SK-N-SH (cell line): Measurements from ENCODE around the gene UBFD1. TPM values are rescaled to one million over a fixed set of nuclear protein-coding genes. Genes with fewer than 3 reads are reported as not detected.
"Not testable (repeated sequence)": the region's sequence is repeated elsewhere in the genome, so short reads cannot be mapped to it uniquely, and the experiment has no call there.

Experiments used
- CTCF ChIA-PET: fragments of 300-600, 350-600 bp; formaldehyde crosslinking; extraction: SDS; loops from one replicate; lab custom pipeline; 2021; lab: Yijun Ruan, JAX
- POLR2A ChIA-PET: fragments of 350-600 bp; sonication (Branson Sonifier 250); formaldehyde crosslinking; extraction: SDS; loops from one replicate; lab custom pipeline; 2020; ENCODE audit warnings: antibody characterized with exemption, inconsistent platforms; lab: Yijun Ruan, JAX
- DNase-seq: peaks from one replicate; pipeline ENCODE4 v3.0.0; 2012
- H2AFZ ChIP-seq: fragments of 200-600 bp; sonication (generic); 2 replicates; pipeline ENCODE4 v1.8.1; 2016; ENCODE audit warnings: antibody characterized with exemption, mild to moderate bottlenecking, low read depth
- H3F3A ChIP-seq: fragments of 200-600 bp; sonication (generic); replicated peaks from 2 replicates; pipeline ENCODE3; 2016; ENCODE audit warnings: antibody characterized with exemption, mild to moderate bottlenecking; ENCODE audit not compliant: insufficient read depth
- H3K27ac ChIP-seq, 2 experiments: fragments of 200-500 bp in 1 of 2; fragments of 200-600 bp in 1 of 2; sonication (Bioruptor generic) in 1 of 2; sonication (generic), shearing (Covaris generic) in 1 of 2; 2 replicates each; pipeline versions ENCODE4 v1.5.1 to v1.6.1; 2014 to 2016; ENCODE audit warnings: low read depth in 2 of 2, inconsistent platforms in 1 of 2, low read length in 1 of 2, mild to moderate bottlenecking in 1 of 2, mixed read lengths in 1 of 2
- H3K27me3 ChIP-seq: fragments of 200-600 bp; sonication (generic), shearing (Covaris generic); 2 replicates; pipeline ENCODE4 v1.6.1; 2016; ENCODE audit warnings: mixed run types; ENCODE audit not compliant: insufficient read depth
- H3K36me3 ChIP-seq, 2 experiments: fragments of 200-500 bp in 1 of 2; fragments of 200-600 bp in 1 of 2; sonication (Bioruptor generic) in 1 of 2; sonication (generic) in 1 of 2; replicated peaks in 1 of 2; 2 replicates each; pipeline versions ENCODE3 to v1.5.1; 2014 to 2016; ENCODE audit warnings: low read length in 1 of 2, mild to moderate bottlenecking in 1 of 2; ENCODE audit not compliant: insufficient read depth in 2 of 2, control insufficient read depth in 1 of 2
- H3K4me1 ChIP-seq, 2 experiments: fragments of 200-500 bp in 1 of 2; fragments of 200-600 bp in 1 of 2; sonication (Bioruptor generic) in 1 of 2; sonication (generic), shearing (Covaris generic) in 1 of 2; 2 replicates each; pipeline versions ENCODE4 v1.5.1 to v1.6.1; 2014 to 2016; ENCODE audit warnings: low read depth in 1 of 2, low read length in 1 of 2, mixed run types in 1 of 2; ENCODE audit not compliant: insufficient read depth in 2 of 2, control insufficient read depth in 1 of 2
- H3K4me2 ChIP-seq: fragments of 200-600 bp; sonication (generic), shearing (Covaris generic); 2 replicates; pipeline ENCODE4 v1.6.1; 2017; ENCODE audit warnings: mixed run types
- H3K4me3 ChIP-seq, 2 experiments: fragments of 200-500 bp in 1 of 2; fragments of 200-600 bp in 1 of 2; sonication (Bioruptor generic) in 1 of 2; sonication (generic), shearing (Covaris generic) in 1 of 2; 2 replicates each; pipeline versions ENCODE4 v1.5.1 to v1.8.1; 2014 to 2016; ENCODE audit warnings: low read depth in 2 of 2, inconsistent platforms in 1 of 2, low read length in 1 of 2, mild to moderate bottlenecking in 1 of 2, mixed read lengths in 1 of 2, moderate library complexity in 1 of 2
- H3K79me2 ChIP-seq: fragments of 200-600 bp; sonication (generic); 2 replicates; pipeline ENCODE4 v1.8.1; 2017; ENCODE audit warnings: mild to moderate bottlenecking; ENCODE audit not compliant: insufficient read depth
- H3K9ac ChIP-seq: fragments of 200-600 bp; sonication (generic); 2 replicates; pipeline ENCODE4 v1.6.1; 2017; ENCODE audit warnings: mixed run types
- H3K9me2 ChIP-seq: fragments of 200-600 bp; sonication (generic); 2 replicates; pipeline ENCODE4 v1.6.1; 2017; ENCODE audit warnings: mixed run types
- H3K9me3 ChIP-seq: fragments of 200-600 bp; sonication (generic); 2 replicates; pipeline ENCODE4 v1.6.1; 2017; ENCODE audit warnings: mixed run types, mild to moderate bottlenecking, moderate library complexity
- H4K20me1 ChIP-seq: fragments of 200-600 bp; sonication (generic); 2 replicates; pipeline ENCODE4 v1.6.1; 2017; ENCODE audit warnings: mild to moderate bottlenecking, mixed run types; ENCODE audit not compliant: insufficient read depth
- CHD2 ChIP-seq: fragments of 150-350 bp; IDR thresholded peaks from 2 replicates; pipeline ENCODE4 v1.6.1; 2018; ENCODE audit warnings: low read length; ENCODE audit not compliant: partially characterized antibody
- CTCF ChIP-seq: fragments of 200-600 bp; sonication (generic); IDR thresholded peaks from 2 replicates; pipeline ENCODE4 v1.6.1; 2017; ENCODE audit warnings: antibody characterized with exemption, mild to moderate bottlenecking, moderate library complexity
- ELF1 ChIP-seq: IDR thresholded peaks from 2 replicates; pipeline ENCODE4 v1.4.0; 2012
- EZH2phosphoT487 ChIP-seq: fragments of 200-600 bp; sonication (generic); IDR thresholded peaks from 2 replicates; pipeline ENCODE4 v1.6.1; 2017; ENCODE audit warnings: low read depth, mixed run types, mild to moderate bottlenecking, antibody characterized with exemption, moderate library complexity, borderline replicate concordance
- FOSL2 ChIP-seq: IDR thresholded peaks from 2 replicates; pipeline ENCODE4 v1.4.0; 2012; ENCODE audit warnings: low read depth, mild to moderate bottlenecking, moderate library complexity, borderline replicate concordance
- FOXJ3 ChIP-seq: sonication (generic); formaldehyde crosslinking; IDR thresholded peaks from 2 replicates; pipeline ENCODE4 v1.5.1; 2020; ENCODE audit warnings: mild to moderate bottlenecking, missing genetic modification reagents
- FOXM1 ChIP-seq: IDR thresholded peaks from 2 replicates; pipeline ENCODE4 v1.4.0; 2012; ENCODE audit warnings: low read depth, mild to moderate bottlenecking
- IRF3 ChIP-seq: fragments of 150-350 bp; IDR thresholded peaks from 2 replicates; pipeline ENCODE4 v1.6.1; 2016; ENCODE audit warnings: mild to moderate bottlenecking, low read depth, low read length
- NFIC ChIP-seq: IDR thresholded peaks from 2 replicates; pipeline ENCODE4 v1.4.0; 2012; ENCODE audit warnings: borderline replicate concordance
- NRF1 ChIP-seq: IDR thresholded peaks from 2 replicates; pipeline ENCODE4 v1.6.1; 2012; ENCODE audit warnings: low read depth, mild to moderate bottlenecking, low read length
- PBX3 ChIP-seq: IDR thresholded peaks from 2 replicates; pipeline ENCODE4; 2012
- POLR2AphosphoS5 ChIP-seq: IDR thresholded peaks from 2 replicates; pipeline ENCODE4 v1.6.1; 2012; ENCODE audit warnings: low read depth, low read length
- RAD21 ChIP-seq: IDR thresholded peaks from 2 replicates; pipeline ENCODE4 v1.6.1; 2012; ENCODE audit warnings: mild to moderate bottlenecking, low read length
- RFX5 ChIP-seq: IDR thresholded peaks from 2 replicates; pipeline ENCODE4 v1.6.1; 2012; ENCODE audit warnings: mild to moderate bottlenecking, improper control_type of control experiment, low read length
- SMC3 ChIP-seq: IDR thresholded peaks from 2 replicates; pipeline ENCODE4 v1.6.1; 2012; ENCODE audit warnings: low read depth, low read length, improper control_type of control experiment
- TAF1 ChIP-seq: IDR thresholded peaks from 2 replicates; pipeline ENCODE4 v1.6.1; 2012; ENCODE audit warnings: low read depth, mild to moderate bottlenecking, low read length, moderate library complexity, borderline replicate concordance
- TCF12 ChIP-seq: IDR thresholded peaks from 2 replicates; pipeline ENCODE4 v1.4.0; 2012
- TEAD4 ChIP-seq: IDR thresholded peaks from 2 replicates; pipeline ENCODE4 v1.4.0; 2012; ENCODE audit warnings: mild to moderate bottlenecking, borderline replicate concordance; ENCODE audit not compliant: insufficient read depth
- USF1 ChIP-seq: IDR thresholded peaks from 2 replicates; pipeline ENCODE4 v1.4.0; 2012; ENCODE audit warnings: low read depth, borderline replicate concordance
- USF2 ChIP-seq: fragments of 150-350 bp; IDR thresholded peaks from 2 replicates; pipeline ENCODE4 v1.6.1; 2017; ENCODE audit warnings: antibody characterized with exemption, low read length, low read depth, borderline replicate concordance
- ZBTB33 ChIP-seq: IDR thresholded peaks from 2 replicates; pipeline ENCODE4 v1.4.0; 2012; ENCODE audit warnings: low read depth, borderline replicate concordance
- WGBS: methylation state at CpG from one replicate; pipeline ENCODE4 v1.1.6; 2017; ENCODE audit warnings: low lambda C conversion rate; 5-methylcytosine and 5-hydroxymethylcytosine counted together
- polyA plus RNA-seq, 3 experiments: library from polyadenylated mRNA; depleted of rRNA; stranded (reverse); fragments of >200 nt; gene quantifications; 2 replicates each; pipeline ENCODE4 v1.2.3, GENCODE V29; 2012

The UBFD1 gene
- polyA plus RNA-seq, 1 of the 3 experiments (the other 2 are of a cell fraction): 66.1 TPM

- TF ChIP-seq CTCF (0 out of 2 replicates have a peak, but pooled peaks have one; percentile 17), ELF1 (no peak), IRF3 (no peak), USF1 (peak; percentile 95), TAF1 (peak; percentile 87; the same call in 1 of the 2 replicates), RFX5 (no peak), FOXJ3 (no peak), NFIC (0 out of 2 replicates have a peak, but pooled peaks have one; percentile 22), NRF1 (no peak), RAD21 (no peak), USF2 (peak; percentile 82; the same call in 1 of the 2 replicates), EZH2phosphoT487 (no peak), FOSL2 (no peak), SMC3 (no peak), PBX3 (peak; percentile 21; the same call in 1 of the 2 replicates), CHD2 (peak; percentile 36), TCF12 (no peak), FOXM1 (no peak), POLR2AphosphoS5 (peak; percentile 86), TEAD4 (no peak), ZBTB33 (no peak; the same call in 1 of the 2 replicates)
These were observed 47.2 kb upstream of the UBFD1 start, which contains the start of gene GGA2 (continued) for GRCh38 chr16:23510164-23510914.

- not testable (repeated sequence) for H3F3A ChIP-seq, H3K9me2 ChIP-seq, H3K36me3 ChIP-seq, H3K9me3 ChIP-seq, H3K27ac ChIP-seq, H3K27me3 ChIP-seq, H3K4me1 ChIP-seq, DNase-seq
- peak overlapping the region; percentile 86; the same call in 1 of the 2 replicates for H2AFZ ChIP-seq
- POLR2A ChIA-PET: interaction anchor here (0.7 kb wide), 1 partner anchor 29 kb away, joined by 3 read pairs; no protein-coding TSS in a partner anchor
- peak overlapping the region in 1 of 2 experiments; percentile 64; a peak in 3 of 4 replicates for H3K4me3 ChIP-seq
- peaks cover 40% of the 10 kb centered on the region for H3K79me2 ChIP-seq
- peaks cover 34% of the 10 kb centered on the region for H4K20me1 ChIP-seq
- 72% methylated on average over 10 of the region's 10 CpGs for whole genome bisulfite sequencing
- peak overlapping the region; percentile 99 for H3K4me2 ChIP-seq
- CTCF ChIA-PET: interaction anchor here (0.6 to 1.8 kb wide), 2 partner anchors 75 to 762 kb away, joined by 4 to 5 read pairs; no protein-coding TSS in a partner anchor
- H3K9ac ChIP-seq: peak overlapping the region; percentile 80; the same call in 1 of the 2 replicates
These were observed 46.6 kb upstream of the UBFD1 start for GRCh38 chr16:23510915-23511270.
